A549 (cell line): ENCODE results near the gene HSPBAP1. TPM values are rescaled to one million over a fixed set of nuclear protein-coding genes. Genes with fewer than 3 reads are reported as not detected.

ENCODE experiments used
- ATAC-seq, 2 experiments: fragments of 200-7000 bp in 1 of 2; fragments of >200 bp in 1 of 2; cut with Nextera tagmentation in 1 of 2; cut with Tn5 transposase in 1 of 2; 3 replicates each; pipeline versions ENCODE4 v1.8.0 to v1.9.1; 2018 to 2020; ENCODE audit warnings: mild to moderate bottlenecking in 1 of 2, moderate library complexity in 1 of 2
- CTCF ChIA-PET: fragments of 300-600 bp; sonication (Branson Sonifier 250); formaldehyde crosslinking; extraction: SDS; loops from one replicate; lab custom pipeline; 2021; ENCODE audit warnings: antibody characterized with exemption, inconsistent platforms; lab: Yijun Ruan, JAX
- POLR2A ChIA-PET: fragments of 350-600 bp; formaldehyde crosslinking; extraction: SDS; loops from one replicate; lab custom pipeline; 2021; ENCODE audit warnings: antibody characterized with exemption, inconsistent platforms; lab: Yijun Ruan, JAX
- DNase-seq, 2 experiments: peaks; one replicate each; pipeline versions ENCODE4 v3.0.0 to v3.0.0-alpha.2; 2011 to 2016; ENCODE audit warnings: low read depth in 1 of 2, low spot score in 1 of 2
- FAIRE-seq: peaks from 2 replicates; lab custom pipeline; 2011; peaks lifted over from hg19 to GRCh38; lab: Jason Lieb, UNC
- H3K27ac ChIP-seq, 2 experiments: fragments of >200 bp; sonication (Bioruptor Twin); formaldehyde crosslinking; 3 replicates each; pipeline ENCODE4 v1.5.1; 2016 to 2017
- H3K4me1 ChIP-seq: fragments of >200 bp; sonication (Bioruptor Twin); formaldehyde crosslinking; 3 replicates; pipeline ENCODE4 v1.6.1; 2016
- H3K4me2 ChIP-seq: fragments of >200 bp; sonication (Bioruptor Twin); formaldehyde crosslinking; 3 replicates; pipeline ENCODE4 v1.6.1; 2016
- H3K4me3 ChIP-seq: fragments of >200 bp; sonication (Bioruptor Twin); formaldehyde crosslinking; 3 replicates; pipeline ENCODE4 v1.5.1; 2016
- H3K9me3 ChIP-seq: fragments of >200 bp; sonication (Bioruptor Twin); formaldehyde crosslinking; 3 replicates; pipeline ENCODE4 v1.6.1; 2016
- BHLHE40 ChIP-seq: IDR thresholded peaks from 2 replicates; pipeline ENCODE4 v1.6.1; 2012; ENCODE audit warnings: low read depth, low read length, inconsistent platforms
- CBX8 ChIP-seq: fragments of 200-600 bp; sonication (generic); IDR thresholded peaks from 2 replicates; pipeline ENCODE4 v1.6.1; 2016
- CHD2 ChIP-seq: fragments of 150-350 bp; IDR thresholded peaks from 2 replicates; pipeline ENCODE4 v1.6.1; 2014; ENCODE audit warnings: low read length; ENCODE audit not compliant: partially characterized antibody
- CTCF ChIP-seq: fragments of >200 bp; sonication (Bioruptor Twin); formaldehyde crosslinking; IDR thresholded peaks from 3 replicates; pipeline ENCODE4 v1.5.1; 2016
- E2F6 ChIP-seq: IDR thresholded peaks from 2 replicates; pipeline ENCODE4 v1.6.1; 2012; ENCODE audit warnings: low read depth, borderline replicate concordance
- EHF ChIP-seq: fragments of 250-450 bp; sonication (Bioruptor Pico); IDR thresholded peaks from 2 replicates; pipeline ENCODE4 v1.5.0; 2020; ENCODE audit warnings: mild to moderate bottlenecking
- ELK1 ChIP-seq: fragments of 150-350 bp; IDR thresholded peaks from 2 replicates; pipeline ENCODE4 v1.6.1; 2014; ENCODE audit warnings: low read depth, mild to moderate bottlenecking, low read length
- FOSL2 ChIP-seq, 2 experiments: fragments of 450-650 bp in 1 of 2; fragments of >200 bp in 1 of 2; sonication (Bioruptor Twin) in 1 of 2; formaldehyde crosslinking; IDR thresholded peaks; 2 replicates each; pipeline versions ENCODE4 v1.5.0 to v1.6.1; 2016 to 2020; ENCODE audit warnings: mild to moderate bottlenecking in 1 of 2, moderate library complexity in 1 of 2
- GATA3 ChIP-seq: IDR thresholded peaks from 2 replicates; pipeline ENCODE4 v1.6.1; 2012; ENCODE audit warnings: borderline replicate concordance
- HDAC2 ChIP-seq: fragments of 200-600 bp; sonication (generic); IDR thresholded peaks from 2 replicates; pipeline ENCODE4 v1.6.1; 2016
- HES2 ChIP-seq: fragments of >200 bp; sonication (Bioruptor Twin); formaldehyde crosslinking; IDR thresholded peaks from 2 replicates; pipeline ENCODE4 v1.6.1; 2016
- HOXB13 ChIP-seq: fragments of 250-450 bp; sonication (Bioruptor Pico); IDR thresholded peaks from 2 replicates; pipeline ENCODE4 v1.5.0; 2020; ENCODE audit warnings: low read depth, mild to moderate bottlenecking, moderate library complexity
- MAX ChIP-seq: IDR thresholded peaks from 2 replicates; pipeline ENCODE4 v1.6.1; 2012
- MAZ ChIP-seq: fragments of 150-350 bp; IDR thresholded peaks from 2 replicates; pipeline ENCODE4 v1.6.1; 2014; ENCODE audit warnings: antibody characterized with exemption, low read depth, low read length, borderline replicate concordance
- NFE2L2 ChIP-seq: fragments of 150-350 bp; conservative IDR thresholded peaks from 2 replicates; pipeline ENCODE4 v1.6.1; 2014; ENCODE audit warnings: low read length
- NR3C1 ChIP-seq: fragments of >200 bp; sonication (Bioruptor Twin); formaldehyde crosslinking; IDR thresholded peaks from 3 replicates; pipeline ENCODE4 v1.6.1; 2017
- PHF8 ChIP-seq: fragments of 200-600 bp; sonication (generic); IDR thresholded peaks from 2 replicates; pipeline ENCODE4 v1.6.1; 2016; ENCODE audit warnings: low read depth, mild to moderate bottlenecking, antibody characterized with exemption, moderate library complexity, borderline replicate concordance
- RAD21 ChIP-seq, 2 experiments: fragments of >200 bp in 1 of 2; sonication (Bioruptor Twin) in 1 of 2; formaldehyde crosslinking in 1 of 2; IDR thresholded peaks in 1 of 2; conservative IDR thresholded peaks in 1 of 2; 2 replicates in 1 of 2; 3 replicates in 1 of 2; pipeline ENCODE4 v1.6.1; 2012 to 2018; ENCODE audit warnings: inconsistent platforms in 1 of 2
- RCOR1 ChIP-seq: fragments of 150-350 bp; IDR thresholded peaks from 2 replicates; pipeline ENCODE4 v1.6.1; 2014; ENCODE audit warnings: antibody characterized with exemption, low read length, low read depth
- RFX5 ChIP-seq: fragments of 450-650 bp; IDR thresholded peaks from 2 replicates; pipeline ENCODE4 v1.7.1; 2014; ENCODE audit warnings: antibody characterized with exemption, mild to moderate bottlenecking, moderate library complexity
- RNF2 ChIP-seq: fragments of 200-600 bp; sonication (generic); IDR thresholded peaks from 2 replicates; pipeline ENCODE4 v1.6.1; 2016; ENCODE audit warnings: low read depth, mild to moderate bottlenecking, antibody characterized with exemption, moderate library complexity, borderline replicate concordance
- SMC3 ChIP-seq: fragments of >200 bp; sonication (Bioruptor Twin); formaldehyde crosslinking; IDR thresholded peaks from 3 replicates; pipeline ENCODE4 v1.6.1; 2018; ENCODE audit warnings: inconsistent platforms
- WGBS: methylation state at CpG from one replicate; pipeline ENCODE4 v1.1.6; 2017; ENCODE audit errors: missing lambda C conversion rate; 5-methylcytosine and 5-hydroxymethylcytosine counted together
- polyA plus RNA-seq, 4 experiments: library from polyadenylated mRNA; depleted of rRNA in 3 of 4; stranded (reverse); fragments of >200 nt; fragmentation: RNase III in 1 of 4; extraction: RNeasy Plus Mini Kit Qiagen cat#74134 plus additional on column Dnase treatment in 1 of 4; gene quantifications; 2 replicates in 3 of 4; 3 replicates in 1 of 4; pipeline ENCODE4 v1.2.3, GENCODE V29; 2011 to 2017
- TF ChIP-seq, protein P1 (sequence below): fragments of 450-650 bp; IDR thresholded peaks from 2 replicates; pipeline ENCODE4 v1.6.1; 2014; ENCODE audit warnings: antibody characterized with exemption

HSPBAP1 gene
- polyA plus RNA-seq, 2 of the 4 experiments (the other 2 are of a cell fraction), result 6.3 to 9.2 TPM

DNA sequence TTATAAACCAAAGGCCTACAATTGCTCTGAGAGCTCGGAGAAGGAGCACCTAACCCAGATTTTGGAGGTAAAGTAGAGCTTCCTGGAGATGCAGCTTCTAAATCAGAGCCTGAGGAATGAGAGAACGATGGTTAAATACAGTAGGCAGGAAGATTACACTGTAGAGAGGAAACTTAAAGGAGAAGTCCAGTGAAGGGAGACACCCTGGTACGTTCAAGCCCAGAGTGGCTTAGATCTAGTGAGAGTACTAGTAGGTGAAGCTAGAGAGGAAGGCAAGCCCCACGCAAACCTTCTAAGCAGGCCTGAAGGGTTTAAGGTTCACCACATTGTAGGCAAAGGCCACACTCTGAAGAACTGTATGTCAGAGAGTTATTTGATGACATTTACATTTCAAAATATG, 34.6 kb upstream of the HSPBAP1 start:
- FAIRE-seq, result no peak
- H3K4me1 ChIP-seq, result no peaks in the 10 kb centered on the region
- no peak for ATAC-seq
- no peak overlapping the region for H3K4me2 ChIP-seq
- H3K4me3 ChIP-seq, result no peak overlapping the region
- ChIA-PET POLR2A (no interaction called here), CTCF (no interaction called here)
- no peak for TF ChIP-seq RAD21 (conservative IDR thresholded peaks at IDR 0.05 in 1 of 2, IDR thresholded peaks at IDR 0.05 in 1 of 2)
- no peak for TF ChIP-seq RFX5
- no peak for TF ChIP-seq ELK1
- TF ChIP-seq MAZ, result no peak
- TF ChIP-seq SMC3, result no peak
- TF ChIP-seq GATA3, result no peak
- no peak for TF ChIP-seq HOXB13
- TF ChIP-seq, protein P1, sequence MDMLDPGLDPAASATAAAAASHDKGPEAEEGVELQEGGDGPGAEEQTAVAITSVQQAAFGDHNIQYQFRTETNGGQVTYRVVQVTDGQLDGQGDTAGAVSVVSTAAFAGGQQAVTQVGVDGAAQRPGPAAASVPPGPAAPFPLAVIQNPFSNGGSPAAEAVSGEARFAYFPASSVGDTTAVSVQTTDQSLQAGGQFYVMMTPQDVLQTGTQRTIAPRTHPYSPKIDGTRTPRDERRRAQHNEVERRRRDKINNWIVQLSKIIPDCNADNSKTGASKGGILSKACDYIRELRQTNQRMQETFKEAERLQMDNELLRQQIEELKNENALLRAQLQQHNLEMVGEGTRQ, result no peak
- no peak for TF ChIP-seq CBX8
- TF ChIP-seq NFE2L2, result no peak
- no peak for TF ChIP-seq NR3C1
- no peak for TF ChIP-seq RNF2
- no peak for TF ChIP-seq EHF (CRISPR knock-in tag)
- TF ChIP-seq RCOR1, result no peak
- no peak for TF ChIP-seq HES2
- TF ChIP-seq PHF8, result no peak
- TF ChIP-seq HDAC2, result no peak
- no peak for TF ChIP-seq MAX
- no peak for TF ChIP-seq FOSL2 (IDR thresholded peaks at IDR 0.05)
- no peak for TF ChIP-seq FOSL2 (CRISPR knock-in tag; IDR thresholded peaks at IDR 0.05)
- TF ChIP-seq BHLHE40, result no peak
- H3K27ac ChIP-seq, result no peak overlapping the region
- no peaks in the 10 kb centered on the region for H3K9me3 ChIP-seq
- no peak for DNase-seq
- WGBS, result 90% methylated on average over 4 of the region's 4 CpGs

DNA sequence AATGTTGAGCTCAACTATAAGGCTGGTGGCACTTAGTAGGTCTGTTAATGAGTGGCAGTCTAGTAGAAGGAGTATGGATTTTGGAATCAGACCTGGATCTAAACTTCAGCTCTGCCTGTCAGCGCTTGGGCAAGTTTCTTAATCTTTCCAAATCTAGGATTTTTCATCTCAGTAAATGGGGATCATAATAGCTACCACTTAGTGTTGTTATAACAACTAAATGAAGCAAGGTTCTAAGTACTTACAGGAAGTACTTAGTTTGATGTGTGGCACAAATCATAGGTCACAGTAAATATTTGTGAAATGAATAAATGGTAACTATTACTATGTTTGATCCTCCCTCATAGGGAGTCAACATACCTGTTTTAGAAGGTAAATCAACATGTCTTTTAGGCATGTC, 32.6 kb upstream of the HSPBAP1 start:
- no peak for FAIRE-seq
- no peak overlapping the region for H3K27ac ChIP-seq
- no peak for DNase-seq
- TF ChIP-seq E2F6 (no peak), CBX8 (no peak), CHD2 (no peak), MAX (no peak), CTCF (no peak)
- H3K9me3 ChIP-seq, result no peaks in the 10 kb centered on the region
- ATAC-seq, result no peak
- CTCF ChIA-PET, result interaction anchor here (0.9 to 1.4 kb wide), 2 partner anchors 9 to 147 kb away, joined by 3 read pairs; no protein-coding TSS in a partner anchor
- 81% methylated on average over 1 of the region's 1 CpG for WGBS
- H3K4me3 ChIP-seq, result no peak overlapping the region
- no peaks in the 10 kb centered on the region for H3K4me1 ChIP-seq
- no peak overlapping the region for H3K4me2 ChIP-seq
- POLR2A ChIA-PET, result interaction anchor here (1.3 kb wide), 1 partner anchor 33 kb away, joined by 3 read pairs; the partner anchor contains the start of gene HSPBAP1
